GM12878 (cell line): ENCODE measurements around the gene F2RL1. TPM values are rescaled to one million over a fixed set of nuclear protein-coding genes. Genes with fewer than 3 reads are reported as not detected.

Experiments
- BCL11A ChIP-seq: IDR thresholded peaks from 2 replicates; pipeline ENCODE4 v1.6.1; 2011; ENCODE audit warnings: low read depth, low read length
- FOXK2 ChIP-seq: fragments of 450-650 bp; IDR thresholded peaks from 2 replicates; pipeline ENCODE4 v1.6.1; 2017; ENCODE audit warnings: mild to moderate bottlenecking, moderate library complexity
- FOXM1 ChIP-seq: IDR thresholded peaks from 2 replicates; pipeline ENCODE4 v1.6.1; 2012; ENCODE audit warnings: low read depth, mild to moderate bottlenecking, inconsistent platforms, low read length, moderate library complexity
- JUNB ChIP-seq: IDR thresholded peaks from 2 replicates; pipeline ENCODE4 v1.6.1; 2016; ENCODE audit warnings: antibody characterized with exemption, mild to moderate bottlenecking
- KAT2A ChIP-seq: conservative IDR thresholded peaks from 2 replicates; pipeline ENCODE4 v1.6.1; 2011; ENCODE audit warnings: low read depth, low read length; ENCODE audit not compliant: control insufficient read depth
- MEF2B ChIP-seq: fragments of 450-650 bp; IDR thresholded peaks from 2 replicates; pipeline ENCODE4 v1.6.1; 2018; ENCODE audit warnings: mild to moderate bottlenecking, moderate library complexity; ENCODE audit not compliant: partially characterized antibody, poor library complexity, severe bottlenecking
- NBN ChIP-seq: fragments of 450-650 bp; IDR thresholded peaks from 2 replicates; pipeline ENCODE4 v1.6.1; 2016
- NFYA ChIP-seq: IDR thresholded peaks from 2 replicates; pipeline ENCODE4 v1.6.1; 2011; ENCODE audit warnings: low read depth, mild to moderate bottlenecking, low read length, improper control_type of control experiment, borderline replicate concordance
- NR2C1 ChIP-seq: fragments of 450-650 bp; IDR thresholded peaks from 2 replicates; pipeline ENCODE4 v1.6.1; 2017; ENCODE audit warnings: antibody characterized with exemption, mild to moderate bottlenecking, moderate library complexity
- polyA plus RNA-seq, 11 experiments: library from polyadenylated mRNA; depleted of rRNA in 4 of 11; unstranded in 6 of 11; stranded (reverse) in 5 of 11; fragments of >200 nt; fragmentation: Nextera tagmentation in 4 of 11; fragmentation: Illumina TruSeq in 1 of 11; extraction: Ambion mirVana in 4 of 11; extraction: Trizol in 1 of 11; gene quantifications; 1 replicate in 1 of 11; 2 replicates in 10 of 11; pipeline versions ENCODE4 v1.2.1 to v1.2.3, GENCODE V29; 2011 to 2016; ENCODE audit warnings: inconsistent platforms in 2 of 11, missing spikeins in 2 of 11, low read depth in 1 of 11
- total RNA-seq, 4 experiments: library from RNA; depleted of rRNA in 3 of 4; stranded (reverse); fragments of >200 nt in 3 of 4; fragmentation: Illumina TruSeq in 1 of 4; extraction: Trizol in 1 of 4; gene quantifications; 2 replicates each; pipeline versions ENCODE4 v1.2.1 to v1.2.3, GENCODE V29; 2013 to 2021
- TF ChIP-seq, protein P1 (sequence below): IDR thresholded peaks from 2 replicates; pipeline ENCODE4 v1.6.1; 2012; ENCODE audit warnings: low read depth, low read length, improper control_type of control experiment
- TF ChIP-seq, protein P2 (sequence below): IDR thresholded peaks from 2 replicates; pipeline ENCODE4 v1.6.1; 2012; ENCODE audit warnings: mild to moderate bottlenecking, low read depth, low read length
- TF ChIP-seq, protein P3 (sequence below): fragments of 450-650 bp; IDR thresholded peaks from 2 replicates; pipeline ENCODE4 v1.6.1; 2016; ENCODE audit warnings: mild to moderate bottlenecking, moderate library complexity, borderline replicate concordance
- TF ChIP-seq, protein P4 (sequence below): IDR thresholded peaks from 2 replicates; pipeline ENCODE4 v1.6.1; 2011; ENCODE audit warnings: mild to moderate bottlenecking, low read depth, low read length, moderate library complexity; ENCODE audit not compliant: insufficient replicate concordance
- TF ChIP-seq, protein P5 (sequence below): IDR thresholded peaks from 2 replicates; pipeline ENCODE4 v1.6.1; 2012; ENCODE audit warnings: low read depth, low read length, improper control_type of control experiment
- TF ChIP-seq, protein P6 (sequence below): fragments of 450-650 bp; formaldehyde crosslinking; IDR thresholded peaks from 2 replicates; pipeline ENCODE4 v1.4.0; 2022; ENCODE audit warnings: mild to moderate bottlenecking, moderate library complexity

The F2RL1 gene
- total and polyA plus RNA-seq, 10 of the 15 experiments (the other 5 are each of a cell fraction or from before 2014, with no cell fraction given): 0.04 to 0.10 TPM; not detected in 8

DNA sequence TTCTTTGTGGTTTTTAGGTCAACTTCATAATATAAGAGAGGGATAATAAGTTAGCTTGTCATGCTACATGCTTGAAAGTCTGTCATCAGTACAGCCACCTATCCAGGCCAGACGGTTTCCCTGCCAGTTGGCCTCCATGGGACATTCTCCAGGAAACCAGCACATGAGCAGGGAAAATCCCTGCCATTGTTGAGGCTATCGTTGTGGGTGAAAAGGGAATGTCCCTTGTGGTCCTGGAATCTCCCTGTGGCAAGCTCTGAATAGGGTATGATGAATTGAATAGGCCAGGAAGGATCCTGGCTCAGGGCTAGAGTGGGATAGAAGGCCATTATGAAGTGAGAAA is 12.3 kb downstream of the F2RL1 start (continued):
- TF ChIP-seq, protein P1, sequence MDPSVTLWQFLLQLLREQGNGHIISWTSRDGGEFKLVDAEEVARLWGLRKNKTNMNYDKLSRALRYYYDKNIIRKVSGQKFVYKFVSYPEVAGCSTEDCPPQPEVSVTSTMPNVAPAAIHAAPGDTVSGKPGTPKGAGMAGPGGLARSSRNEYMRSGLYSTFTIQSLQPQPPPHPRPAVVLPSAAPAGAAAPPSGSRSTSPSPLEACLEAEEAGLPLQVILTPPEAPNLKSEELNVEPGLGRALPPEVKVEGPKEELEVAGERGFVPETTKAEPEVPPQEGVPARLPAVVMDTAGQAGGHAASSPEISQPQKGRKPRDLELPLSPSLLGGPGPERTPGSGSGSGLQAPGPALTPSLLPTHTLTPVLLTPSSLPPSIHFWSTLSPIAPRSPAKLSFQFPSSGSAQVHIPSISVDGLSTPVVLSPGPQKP: no peak
- TF ChIP-seq FOXK2 (no peak), MEF2B (no peak), NBN (no peak), FOXM1 (peak; percentile 62; the same call in 1 of the 2 replicates), JUNB (no peak), BCL11A (peak; percentile 71; the same call in 1 of the 2 replicates), NR2C1 (no peak), NFYA (no peak), KAT2A (no peak)
- TF ChIP-seq, protein P2, sequence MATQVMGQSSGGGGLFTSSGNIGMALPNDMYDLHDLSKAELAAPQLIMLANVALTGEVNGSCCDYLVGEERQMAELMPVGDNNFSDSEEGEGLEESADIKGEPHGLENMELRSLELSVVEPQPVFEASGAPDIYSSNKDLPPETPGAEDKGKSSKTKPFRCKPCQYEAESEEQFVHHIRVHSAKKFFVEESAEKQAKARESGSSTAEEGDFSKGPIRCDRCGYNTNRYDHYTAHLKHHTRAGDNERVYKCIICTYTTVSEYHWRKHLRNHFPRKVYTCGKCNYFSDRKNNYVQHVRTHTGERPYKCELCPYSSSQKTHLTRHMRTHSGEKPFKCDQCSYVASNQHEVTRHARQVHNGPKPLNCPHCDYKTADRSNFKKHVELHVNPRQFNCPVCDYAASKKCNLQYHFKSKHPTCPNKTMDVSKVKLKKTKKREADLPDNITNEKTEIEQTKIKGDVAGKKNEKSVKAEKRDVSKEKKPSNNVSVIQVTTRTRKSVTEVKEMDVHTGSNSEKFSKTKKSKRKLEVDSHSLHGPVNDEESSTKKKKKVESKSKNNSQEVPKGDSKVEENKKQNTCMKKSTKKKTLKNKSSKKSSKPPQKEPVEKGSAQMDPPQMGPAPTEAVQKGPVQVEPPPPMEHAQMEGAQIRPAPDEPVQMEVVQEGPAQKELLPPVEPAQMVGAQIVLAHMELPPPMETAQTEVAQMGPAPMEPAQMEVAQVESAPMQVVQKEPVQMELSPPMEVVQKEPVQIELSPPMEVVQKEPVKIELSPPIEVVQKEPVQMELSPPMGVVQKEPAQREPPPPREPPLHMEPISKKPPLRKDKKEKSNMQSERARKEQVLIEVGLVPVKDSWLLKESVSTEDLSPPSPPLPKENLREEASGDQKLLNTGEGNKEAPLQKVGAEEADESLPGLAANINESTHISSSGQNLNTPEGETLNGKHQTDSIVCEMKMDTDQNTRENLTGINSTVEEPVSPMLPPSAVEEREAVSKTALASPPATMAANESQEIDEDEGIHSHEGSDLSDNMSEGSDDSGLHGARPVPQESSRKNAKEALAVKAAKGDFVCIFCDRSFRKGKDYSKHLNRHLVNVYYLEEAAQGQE: no peak
- TF ChIP-seq, protein P3, sequence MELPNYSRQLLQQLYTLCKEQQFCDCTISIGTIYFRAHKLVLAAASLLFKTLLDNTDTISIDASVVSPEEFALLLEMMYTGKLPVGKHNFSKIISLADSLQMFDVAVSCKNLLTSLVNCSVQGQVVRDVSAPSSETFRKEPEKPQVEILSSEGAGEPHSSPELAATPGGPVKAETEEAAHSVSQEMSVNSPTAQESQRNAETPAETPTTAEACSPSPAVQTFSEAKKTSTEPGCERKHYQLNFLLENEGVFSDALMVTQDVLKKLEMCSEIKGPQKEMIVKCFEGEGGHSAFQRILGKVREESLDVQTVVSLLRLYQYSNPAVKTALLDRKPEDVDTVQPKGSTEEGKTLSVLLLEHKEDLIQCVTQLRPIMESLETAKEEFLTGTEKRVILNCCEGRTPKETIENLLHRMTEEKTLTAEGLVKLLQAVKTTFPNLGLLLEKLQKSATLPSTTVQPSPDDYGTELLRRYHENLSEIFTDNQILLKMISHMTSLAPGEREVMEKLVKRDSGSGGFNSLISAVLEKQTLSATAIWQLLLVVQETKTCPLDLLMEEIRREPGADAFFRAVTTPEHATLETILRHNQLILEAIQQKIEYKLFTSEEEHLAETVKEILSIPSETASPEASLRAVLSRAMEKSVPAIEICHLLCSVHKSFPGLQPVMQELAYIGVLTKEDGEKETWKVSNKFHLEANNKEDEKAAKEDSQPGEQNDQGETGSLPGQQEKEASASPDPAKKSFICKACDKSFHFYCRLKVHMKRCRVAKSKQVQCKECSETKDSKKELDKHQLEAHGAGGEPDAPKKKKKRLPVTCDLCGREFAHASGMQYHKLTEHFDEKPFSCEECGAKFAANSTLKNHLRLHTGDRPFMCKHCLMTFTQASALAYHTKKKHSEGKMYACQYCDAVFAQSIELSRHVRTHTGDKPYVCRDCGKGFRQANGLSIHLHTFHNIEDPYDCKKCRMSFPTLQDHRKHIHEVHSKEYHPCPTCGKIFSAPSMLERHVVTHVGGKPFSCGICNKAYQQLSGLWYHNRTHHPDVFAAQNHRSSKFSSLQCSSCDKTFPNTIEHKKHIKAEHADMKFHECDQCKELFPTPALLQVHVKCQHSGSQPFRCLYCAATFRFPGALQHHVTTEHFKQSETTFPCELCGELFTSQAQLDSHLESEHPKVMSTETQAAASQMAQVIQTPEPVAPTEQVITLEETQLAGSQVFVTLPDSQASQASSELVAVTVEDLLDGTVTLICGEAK: no peak
- TF ChIP-seq, protein P4, sequence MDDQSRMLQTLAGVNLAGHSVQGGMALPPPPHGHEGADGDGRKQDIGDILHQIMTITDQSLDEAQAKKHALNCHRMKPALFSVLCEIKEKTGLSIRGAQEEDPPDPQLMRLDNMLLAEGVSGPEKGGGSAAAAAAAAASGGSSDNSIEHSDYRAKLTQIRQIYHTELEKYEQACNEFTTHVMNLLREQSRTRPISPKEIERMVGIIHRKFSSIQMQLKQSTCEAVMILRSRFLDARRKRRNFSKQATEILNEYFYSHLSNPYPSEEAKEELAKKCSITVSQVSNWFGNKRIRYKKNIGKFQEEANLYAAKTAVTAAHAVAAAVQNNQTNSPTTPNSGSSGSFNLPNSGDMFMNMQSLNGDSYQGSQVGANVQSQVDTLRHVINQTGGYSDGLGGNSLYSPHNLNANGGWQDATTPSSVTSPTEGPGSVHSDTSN: no peak
- TF ChIP-seq, protein P5, sequence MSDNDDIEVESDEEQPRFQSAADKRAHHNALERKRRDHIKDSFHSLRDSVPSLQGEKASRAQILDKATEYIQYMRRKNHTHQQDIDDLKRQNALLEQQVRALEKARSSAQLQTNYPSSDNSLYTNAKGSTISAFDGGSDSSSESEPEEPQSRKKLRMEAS: no peak
- TF ChIP-seq, protein P6, sequence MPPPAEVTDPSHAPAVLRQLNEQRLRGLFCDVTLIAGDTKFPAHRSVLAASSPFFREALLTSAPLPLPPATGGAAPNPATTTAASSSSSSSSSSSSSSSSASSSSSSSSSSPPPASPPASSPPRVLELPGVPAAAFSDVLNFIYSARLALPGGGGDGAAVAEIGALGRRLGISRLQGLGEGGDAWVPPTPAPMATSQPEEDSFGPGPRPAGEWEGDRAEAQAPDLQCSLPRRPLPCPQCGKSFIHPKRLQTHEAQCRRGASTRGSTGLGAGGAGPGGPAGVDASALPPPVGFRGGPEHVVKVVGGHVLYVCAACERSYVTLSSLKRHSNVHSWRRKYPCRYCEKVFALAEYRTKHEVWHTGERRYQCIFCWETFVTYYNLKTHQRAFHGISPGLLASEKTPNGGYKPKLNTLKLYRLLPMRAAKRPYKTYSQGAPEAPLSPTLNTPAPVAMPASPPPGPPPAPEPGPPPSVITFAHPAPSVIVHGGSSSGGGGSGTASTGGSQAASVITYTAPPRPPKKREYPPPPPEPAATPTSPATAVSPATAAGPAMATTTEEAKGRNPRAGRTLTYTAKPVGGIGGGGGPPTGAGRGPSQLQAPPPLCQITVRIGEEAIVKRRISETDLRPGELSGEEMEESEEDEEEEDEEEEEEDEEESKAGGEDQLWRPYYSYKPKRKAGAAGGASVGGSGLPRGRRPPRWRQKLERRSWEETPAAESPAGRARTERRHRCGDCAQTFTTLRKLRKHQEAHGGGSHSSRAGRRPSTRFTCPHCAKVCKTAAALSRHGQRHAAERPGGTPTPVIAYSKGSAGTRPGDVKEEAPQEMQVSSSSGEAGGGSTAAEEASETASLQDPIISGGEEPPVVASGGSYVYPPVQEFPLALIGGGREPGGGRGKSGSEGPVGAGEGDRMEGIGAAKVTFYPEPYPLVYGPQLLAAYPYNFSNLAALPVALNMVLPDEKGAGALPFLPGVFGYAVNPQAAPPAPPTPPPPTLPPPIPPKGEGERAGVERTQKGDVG (CRISPR knock-in tag): no peak
